ENCODE measurements around the gene GMEB2.

GMEB2 gene

GRCh38 chr20:63648895-63649589, 22.1 kb upstream of the GMEB2 start:
- DNase-seq (ENCODE audit: low read depth) = no peak
- no peak for TF ChIP-seq CTCF (conservative IDR thresholded peaks at IDR 0.05; ENCODE audit: control insufficient read depth, insufficient read depth, low read depth, low read length)

GRCh38 chr20:63648190-63648589, 21.3 kb upstream of the GMEB2 start:
- TF ChIP-seq CTCF (conservative IDR thresholded peaks at IDR 0.05; ENCODE audit: control insufficient read depth, insufficient read depth, low read depth, low read length) = no peak
- no peak overlapping the region for H3K4me3 ChIP-seq (ENCODE audit: control insufficient read depth, low read depth, low read length)
- no peak for DNase-seq (ENCODE audit: low read depth)

More at GRCh38 chr20:63648895-63649589, 22.1 kb upstream of the GMEB2 start:
- H3K4me3 ChIP-seq (ENCODE audit: control insufficient read depth, low read depth, low read length) = no peak overlapping the region

- no peak for TF ChIP-seq CTCF (conservative IDR thresholded peaks at IDR 0.05; ENCODE audit: control insufficient read depth, insufficient read depth, low read depth, low read length)
- no peak for DNase-seq (ENCODE audit: low read depth)
These were observed 18.3 kb upstream of the GMEB2 start for GRCh38 chr20:63645218-63645617.

GRCh38 chr20:63643946-63644345, 17.0 kb upstream of the GMEB2 start:
- TF ChIP-seq CTCF (conservative IDR thresholded peaks at IDR 0.05; ENCODE audit: control insufficient read depth, insufficient read depth, low read depth, low read length) = no peak
- DNase-seq (ENCODE audit: low read depth) = no peak
- no peak overlapping the region for H3K4me3 ChIP-seq (ENCODE audit: control insufficient read depth, low read depth, low read length)

More at GRCh38 chr20:63645218-63645617, 18.3 kb upstream of the GMEB2 start:
- no peak overlapping the region for H3K4me3 ChIP-seq (ENCODE audit: control insufficient read depth, low read depth, low read length)

GRCh38 chr20:63643499-63643898, 16.6 kb upstream of the GMEB2 start:
- no peak for TF ChIP-seq CTCF (conservative IDR thresholded peaks at IDR 0.05; ENCODE audit: control insufficient read depth, insufficient read depth, low read depth, low read length)
- no peak for DNase-seq (ENCODE audit: low read depth)
- no peak overlapping the region for H3K4me3 ChIP-seq (ENCODE audit: control insufficient read depth, low read depth, low read length)

GRCh38 chr20:63642527-63643247, 15.8 kb upstream of the GMEB2 start:
- no peak for DNase-seq (ENCODE audit: low read depth)
- no peak for TF ChIP-seq CTCF (conservative IDR thresholded peaks at IDR 0.05; ENCODE audit: control insufficient read depth, insufficient read depth, low read depth, low read length)
- H3K4me3 ChIP-seq (ENCODE audit: control insufficient read depth, low read depth, low read length) = no peak overlapping the region
